ENCODE results near the gene CTXND2. TPM values are rescaled to one million over a fixed set of nuclear protein-coding genes. Genes with fewer than 3 reads are reported as not detected.
"Not testable (repeated sequence)": the region's sequence is repeated elsewhere in the genome, so short reads cannot be mapped to it uniquely, and the experiment has no call there.

CTXND2 gene
- total RNA-seq = not detected
- not detected for polyA plus RNA-seq

- DNase-seq = no peak
- Histone ChIP-seq H3K4me1 (ENCODE audit: insufficient read depth, low read length) (peaks cover 15% of the 10 kb centered on the region), H3K27me3 (ENCODE audit: insufficient read depth, low read length, poor library complexity, severe bottlenecking) (no peaks in the 10 kb centered on the region), H3K4me3 (ENCODE audit: low read length) (no peak within 1 kb of the TSS), H3K27ac (ENCODE audit: low read depth, low read length) (no peak within 1 kb of the TSS), H3K9me3 (ENCODE audit: low read length) (no peaks in the 10 kb centered on the region), H3K36me3 (ENCODE audit: insufficient read depth, low read length) (no peaks in the 10 kb centered on the region)
- CTCF ChIA-PET = interaction anchor here (2.7 kb wide), 1 partner anchor 35 kb away, joined by 6 read pairs; no protein-coding TSS in a partner anchor
- Mint-ChIP-seq H3K27me3 (peaks cover 0 to 2% of the 10 kb centered on the region in 2 donors), H3K36me3 (peaks cover 0 to 3% (median 0%) of the 10 kb centered on the region in 3 donors), H3K4me1 (peaks cover 13 to 20% (median 18%) of the 10 kb centered on the region in 3 donors), H3K4me3 (no peak within 1 kb of the TSS), H3K9me3 (no peaks in the 10 kb centered on the region), H3K27ac (no peak within 1 kb of the TSS)
- POLR2A ChIA-PET = interaction anchor here (0.6 kb wide), 1 partner anchor 361 kb away, joined by 5 read pairs; no protein-coding TSS in a partner anchor
Measured at GRCh38 chr1:150887018-150887417, at the start of gene CTXND2. CTXND2 (plus strand) TSS chr1:150887136; CDS start chr1:150912315, 25,179 bp downstream.

- POLR2A ChIA-PET; H3K27ac ChIP-seq (ENCODE audit: low read depth, low read length); H3K27me3 ChIP-seq (ENCODE audit: insufficient read depth, low read length, poor library complexity, severe bottlenecking); H3K4me3 ChIP-seq (ENCODE audit: low read length); H3K4me3 Mint-ChIP-seq; H3K27me3 Mint-ChIP-seq; CTCF ChIA-PET; H3K9me3 ChIP-seq (ENCODE audit: low read length); H3K36me3 ChIP-seq (ENCODE audit: insufficient read depth, low read length); H3K9me3 Mint-ChIP-seq; DNase-seq: not testable (repeated sequence)
- H3K36me3 Mint-ChIP-seq = peaks cover 6 to 65% (median 12%) of the 10 kb centered on the region in 3 donors
- H3K4me1 Mint-ChIP-seq = peaks cover 9 to 23% (median 17%) of the 10 kb centered on the region in 3 donors
- H3K4me1 ChIP-seq (ENCODE audit: insufficient read depth, low read length) = peaks cover 25% of the 10 kb centered on the region
- H3K27ac Mint-ChIP-seq = peak overlapping the region in 1 of 8 donors; percentile 57
Measured at GRCh38 chr1:150840850-150841249, 46.1 kb upstream of the CTXND2 start.

- ChIA-PET CTCF (no interaction called here), POLR2A (no interaction called here)
- DNase-seq = peak in 2 of 5 donors; percentile 16 to 75
- no peak overlapping the region for H3K27ac ChIP-seq (ENCODE audit: low read depth, low read length)
- no peak overlapping the region for H3K4me3 ChIP-seq (ENCODE audit: low read length)
- Mint-ChIP-seq H3K9me3 (no peaks in the 10 kb centered on the region), H3K4me1 (peaks cover 9 to 23% (median 17%) of the 10 kb centered on the region in 3 donors), H3K36me3 (peaks cover 6 to 65% (median 16%) of the 10 kb centered on the region in 3 donors), H3K4me3 (no peak overlapping the region), H3K27ac (peak overlapping the region in 6 of 8 donors; percentile 11 to 75 (median 45)), H3K27me3 (no peaks in the 10 kb centered on the region)
- peaks cover 25% of the 10 kb centered on the region for H3K4me1 ChIP-seq (ENCODE audit: insufficient read depth, low read length)
- no peaks in the 10 kb centered on the region for H3K36me3 ChIP-seq (ENCODE audit: insufficient read depth, low read length)
- no peaks in the 10 kb centered on the region for H3K9me3 ChIP-seq (ENCODE audit: low read length)
- no peaks in the 10 kb centered on the region for H3K27me3 ChIP-seq (ENCODE audit: insufficient read depth, low read length, poor library complexity, severe bottlenecking)
Measured at GRCh38 chr1:150841626-150842025, 45.3 kb upstream of the CTXND2 start.

GRCh38 chr1:150842343-150842742 is 44.6 kb upstream of the CTXND2 start:
- peaks cover 9 to 23% (median 17%) of the 10 kb centered on the region in 3 donors for H3K4me1 Mint-ChIP-seq
- Histone ChIP-seq H3K4me1 (ENCODE audit: insufficient read depth, low read length) (peaks cover 25% of the 10 kb centered on the region), H3K4me3 (ENCODE audit: low read length) (no peak overlapping the region), H3K36me3 (ENCODE audit: insufficient read depth, low read length) (no peaks in the 10 kb centered on the region), H3K27me3 (ENCODE audit: insufficient read depth, low read length, poor library complexity, severe bottlenecking) (no peaks in the 10 kb centered on the region), H3K9me3 (ENCODE audit: low read length) (no peaks in the 10 kb centered on the region), H3K27ac (ENCODE audit: low read depth, low read length) (no peak overlapping the region)
- peak overlapping the region in 5 of 8 donors; percentile 3 to 82 (median 64) for H3K27ac Mint-ChIP-seq
- ChIA-PET CTCF (no interaction called here), POLR2A (interaction anchor here (0.9 kb wide), 1 partner anchor 14 kb away, joined by 4 read pairs; no protein-coding TSS in a partner anchor)
- DNase-seq = no peak
- H3K36me3 Mint-ChIP-seq = peaks cover 2 to 62% (median 17%) of the 10 kb centered on the region in 3 donors
- no peaks in the 10 kb centered on the region for H3K9me3 Mint-ChIP-seq
- H3K4me3 Mint-ChIP-seq = no peak overlapping the region
- no peaks in the 10 kb centered on the region for H3K27me3 Mint-ChIP-seq

GRCh38 chr1:150842964-150843363 is 44.0 kb upstream of the CTXND2 start:
- Histone ChIP-seq H3K27ac (ENCODE audit: low read depth, low read length) (no peak overlapping the region), H3K27me3 (ENCODE audit: insufficient read depth, low read length, poor library complexity, severe bottlenecking) (no peaks in the 10 kb centered on the region), H3K36me3 (ENCODE audit: insufficient read depth, low read length) (no peaks in the 10 kb centered on the region), H3K4me3 (ENCODE audit: low read length) (no peak overlapping the region), H3K4me1 (ENCODE audit: insufficient read depth, low read length) (peaks cover 25% of the 10 kb centered on the region), H3K9me3 (ENCODE audit: low read length) (no peaks in the 10 kb centered on the region)
- H3K9me3 Mint-ChIP-seq = no peaks in the 10 kb centered on the region
- peaks cover 0 to 62% (median 18%) of the 10 kb centered on the region in 3 donors for H3K36me3 Mint-ChIP-seq
- ChIA-PET POLR2A (no interaction called here), CTCF (no interaction called here)
- DNase-seq = no peak
- no peaks in the 10 kb centered on the region for H3K27me3 Mint-ChIP-seq
- no peak overlapping the region for H3K4me3 Mint-ChIP-seq
- H3K4me1 Mint-ChIP-seq = peaks cover 9 to 23% (median 22%) of the 10 kb centered on the region in 3 donors
- peak overlapping the region in 1 of 8 donors; percentile 68 for H3K27ac Mint-ChIP-seq

GRCh38 chr1:150843474-150843873 is 43.5 kb upstream of the CTXND2 start:
- no peak overlapping the region for H3K27ac Mint-ChIP-seq
- H3K4me3 Mint-ChIP-seq = no peak overlapping the region
- H3K36me3 ChIP-seq (ENCODE audit: insufficient read depth, low read length) = no peaks in the 10 kb centered on the region
- ChIA-PET CTCF (no interaction called here), POLR2A (no interaction called here)
- no peaks in the 10 kb centered on the region for H3K27me3 ChIP-seq (ENCODE audit: insufficient read depth, low read length, poor library complexity, severe bottlenecking)
- H3K27ac ChIP-seq (ENCODE audit: low read depth, low read length) = no peak overlapping the region
- H3K4me1 Mint-ChIP-seq = peaks cover 9 to 23% (median 22%) of the 10 kb centered on the region in 3 donors
- H3K9me3 ChIP-seq (ENCODE audit: low read length) = no peaks in the 10 kb centered on the region
- H3K4me1 ChIP-seq (ENCODE audit: insufficient read depth, low read length) = peaks cover 25% of the 10 kb centered on the region
- H3K36me3 Mint-ChIP-seq = peaks cover 0 to 62% (median 16%) of the 10 kb centered on the region in 3 donors
- no peak for DNase-seq
- no peak overlapping the region for H3K4me3 ChIP-seq (ENCODE audit: low read length)
- H3K9me3 Mint-ChIP-seq = no peaks in the 10 kb centered on the region
- H3K27me3 Mint-ChIP-seq = no peaks in the 10 kb centered on the region

GRCh38 chr1:150846473-150847146 is 40.3 kb upstream of the CTXND2 start:
- Mint-ChIP-seq H3K27me3 (no peaks in the 10 kb centered on the region), H3K9me3 (no peaks in the 10 kb centered on the region), H3K4me3 (no peak overlapping the region), H3K4me1 (peaks cover 5 to 17% (median 16%) of the 10 kb centered on the region in 3 donors), H3K36me3 (peaks cover 0 to 48% (median 8%) of the 10 kb centered on the region in 3 donors), H3K27ac (no peak overlapping the region)
- POLR2A ChIA-PET = no interaction called here
- Histone ChIP-seq H3K36me3 (ENCODE audit: insufficient read depth, low read length) (no peaks in the 10 kb centered on the region), H3K4me3 (ENCODE audit: low read length) (no peak overlapping the region), H3K27me3 (ENCODE audit: insufficient read depth, low read length, poor library complexity, severe bottlenecking) (no peaks in the 10 kb centered on the region), H3K9me3 (ENCODE audit: low read length) (no peaks in the 10 kb centered on the region), H3K4me1 (ENCODE audit: insufficient read depth, low read length) (peaks cover 12% of the 10 kb centered on the region), H3K27ac (ENCODE audit: low read depth, low read length) (no peak overlapping the region)
- DNase-seq = no peak
- CTCF ChIA-PET = no interaction called here

- H3K4me3 Mint-ChIP-seq; CTCF ChIA-PET; H3K27me3 ChIP-seq (ENCODE audit: insufficient read depth, low read length, poor library complexity, severe bottlenecking); H3K27ac Mint-ChIP-seq; POLR2A ChIA-PET; H3K9me3 Mint-ChIP-seq; H3K4me3 ChIP-seq (ENCODE audit: low read length); H3K27me3 Mint-ChIP-seq; H3K4me1 ChIP-seq (ENCODE audit: insufficient read depth, low read length); H3K27ac ChIP-seq (ENCODE audit: low read depth, low read length); H3K4me1 Mint-ChIP-seq; H3K9me3 ChIP-seq (ENCODE audit: low read length); DNase-seq: not testable (repeated sequence)
- H3K36me3 Mint-ChIP-seq = peaks cover 18 to 59% (median 23%) of the 10 kb centered on the region in 3 donors
- H3K36me3 ChIP-seq (ENCODE audit: insufficient read depth, low read length) = peaks cover 11% of the 10 kb centered on the region
Measured at GRCh38 chr1:150850801-150851362, 36.1 kb upstream of the CTXND2 start.
